Embryonic facial prominence (tissue), 1 donor: ENCODE results near the gene TMEM95.

Source experiments
- DNase-seq: peaks from one replicate; pipeline ENCODE4 v3.0.0-alpha.2; 2016; ENCODE audit errors: extremely low spot score

Gene TMEM95

DNA sequence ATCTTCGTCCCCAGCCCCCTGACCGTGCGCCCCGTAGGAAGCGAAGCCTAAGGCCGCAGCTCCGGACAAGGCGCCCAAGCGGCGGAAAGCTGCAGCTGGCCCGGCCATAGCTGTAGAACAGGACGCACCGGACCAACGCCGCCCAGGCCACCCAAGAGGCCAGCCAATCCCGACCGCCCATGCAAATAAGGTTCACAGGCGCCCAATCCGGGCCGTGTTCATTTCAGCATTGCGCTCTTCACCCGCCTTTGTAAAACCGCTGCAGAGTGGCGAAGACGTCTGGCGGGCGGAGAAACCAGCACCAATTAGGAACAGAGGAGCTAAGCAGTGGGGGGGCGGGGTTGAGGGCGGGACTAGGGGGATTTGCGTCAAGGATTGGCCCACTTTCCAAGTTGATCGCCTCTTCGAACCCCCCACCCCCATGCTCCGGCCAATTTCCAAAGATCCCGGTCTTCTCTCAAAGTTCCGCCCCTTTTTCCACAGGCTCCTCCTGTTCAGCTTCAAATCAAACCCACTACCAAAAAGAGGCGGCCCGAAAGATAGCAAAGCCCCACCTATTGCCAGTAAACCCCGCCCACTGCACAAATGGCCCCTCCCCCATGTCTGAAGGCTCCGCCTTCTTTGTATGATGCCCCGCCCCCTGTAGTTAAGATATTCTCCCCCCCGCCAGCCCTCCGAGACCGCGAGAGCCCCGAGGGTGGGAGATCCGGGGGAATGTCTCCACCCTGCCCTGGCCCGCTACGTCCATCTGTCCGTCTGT is 49.2 kb downstream of the TMEM95 start, which contains the start of gene TMEM256:
Gene TMEM256, minus strand, starts transcription at position 121 of the 760 bp plus-strand sequence. Its CDS starts 13 bp downstream, at position 108.
- DNase-seq, result peak; percentile 98

DNA sequence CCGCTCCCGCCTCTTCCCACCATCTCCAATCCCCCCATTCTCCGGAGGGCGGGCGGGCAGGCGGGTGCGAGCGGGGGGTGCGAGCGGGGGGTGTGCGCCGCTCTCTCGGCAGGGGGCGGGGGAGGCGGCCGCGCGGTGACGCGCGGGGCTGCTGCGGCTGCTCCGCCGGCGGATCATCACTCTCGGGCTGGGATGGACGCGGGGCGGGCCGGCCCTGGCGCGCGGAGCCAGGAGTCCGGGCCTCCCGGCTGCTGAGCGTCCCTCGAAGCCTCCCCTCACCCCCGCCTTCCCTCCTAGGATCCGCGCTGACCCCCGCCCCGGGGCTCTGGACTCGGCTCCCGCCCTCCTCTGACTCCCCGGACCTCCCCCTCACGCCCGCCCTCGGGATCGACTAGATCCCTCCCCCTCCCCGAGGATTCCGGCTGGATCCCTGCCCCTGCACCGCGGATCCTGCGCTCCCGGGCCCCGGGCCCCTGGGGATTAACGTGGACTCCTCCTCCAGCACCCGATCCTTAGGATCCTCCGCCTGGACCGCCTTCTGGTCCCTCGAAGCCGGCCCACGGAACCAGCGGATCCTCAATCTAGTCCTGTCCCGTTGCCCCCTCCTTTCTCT is 49.9 kb downstream of the TMEM95 start:
- DNase-seq, result no peak

DNA sequence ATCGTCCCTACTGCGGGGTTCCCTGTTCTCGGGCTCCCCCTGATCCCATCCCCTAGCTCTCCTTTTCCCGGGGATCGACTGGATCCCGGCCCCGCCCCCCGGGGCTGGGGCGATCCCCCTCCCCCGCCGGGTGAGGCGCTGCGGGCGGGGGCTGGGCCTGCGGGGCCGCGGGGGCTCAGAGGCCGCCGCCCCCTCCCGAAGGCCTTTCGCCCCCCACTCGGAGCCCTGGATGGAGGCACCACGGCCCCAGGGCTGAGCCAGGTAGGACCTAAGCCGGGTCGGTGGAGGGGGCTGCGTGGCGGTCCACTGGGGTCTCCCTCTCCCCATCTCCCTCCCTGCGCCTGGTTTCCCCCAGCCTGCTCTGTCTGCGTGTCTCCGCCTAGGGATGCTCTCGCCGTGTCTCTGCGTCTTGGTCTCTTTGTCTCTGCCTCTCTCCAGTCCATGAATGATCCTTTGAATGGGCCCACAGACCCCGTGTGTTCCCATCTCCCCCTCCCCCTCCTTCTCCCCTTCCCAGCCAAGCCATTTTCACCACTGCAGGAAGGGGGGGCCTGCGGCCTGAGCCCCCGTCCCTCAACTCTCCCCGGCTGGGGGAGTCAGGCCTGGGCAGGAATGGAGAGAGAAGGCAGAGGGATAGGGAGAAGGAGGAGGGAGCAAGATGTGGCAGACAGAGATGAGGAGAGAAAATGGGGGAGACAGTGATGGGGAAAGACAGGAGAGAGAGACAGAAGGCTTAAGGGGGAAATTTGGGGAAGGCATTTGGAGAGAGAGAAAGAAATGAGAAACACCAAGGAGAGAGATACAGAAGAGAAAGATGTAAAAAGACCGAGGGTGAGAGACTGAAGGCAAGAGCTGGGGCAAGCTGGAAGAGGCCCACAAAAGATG is 50.6 kb downstream of the TMEM95 start:
- DNase-seq, result no peak

DNA sequence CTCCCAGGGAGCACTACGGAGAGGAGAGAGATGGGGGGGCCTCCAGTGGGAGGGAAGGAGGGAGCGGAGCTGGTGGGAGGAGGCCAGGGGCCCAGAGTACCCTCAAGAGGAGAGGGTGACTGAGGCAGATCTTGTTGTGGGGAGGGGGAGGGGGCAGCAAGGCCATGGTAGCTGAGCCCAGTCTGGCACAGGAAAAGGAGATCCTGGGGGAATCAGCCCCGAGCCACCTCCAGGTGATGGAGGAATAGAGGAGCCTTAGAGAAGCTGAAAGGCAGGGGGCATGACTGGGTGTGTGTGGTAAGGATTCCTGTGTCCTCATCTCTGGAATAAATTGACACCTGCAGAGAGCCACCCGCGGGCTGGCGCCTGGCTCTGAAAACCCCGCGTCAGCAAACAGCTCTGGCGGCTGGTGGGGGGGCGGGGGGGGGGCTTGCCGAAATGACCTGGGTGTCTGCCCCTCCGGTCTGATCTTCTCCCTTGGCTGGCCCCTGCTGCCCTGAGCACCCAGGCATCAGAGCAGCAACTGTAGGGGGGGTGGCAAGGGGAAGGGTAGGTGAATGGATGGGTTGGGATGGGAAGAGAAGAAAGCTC is 51.4 kb downstream of the TMEM95 start:
- no peak for DNase-seq
